Inflammatory macrophage (primary cell): Measurements from ENCODE around the gene DIS3L2.
"Not testable (repeated sequence)": the region's sequence is repeated elsewhere in the genome, so short reads cannot be mapped to it uniquely, and the experiment has no call there.

Experiments used
- DNase-seq, 2 donors: peaks; one replicate each; pipeline ENCODE4 v3.0.0-alpha.2; 2020 to 2022

The DIS3L2 gene

GRCh38 chr2:232018181-232018580 lies 56.7 kb downstream of the DIS3L2 start:
- DNase-seq: no peak

- DNase-seq: no peak
These were observed 61.2 kb downstream of the DIS3L2 start for GRCh38 chr2:232022718-232023117.

DNA sequence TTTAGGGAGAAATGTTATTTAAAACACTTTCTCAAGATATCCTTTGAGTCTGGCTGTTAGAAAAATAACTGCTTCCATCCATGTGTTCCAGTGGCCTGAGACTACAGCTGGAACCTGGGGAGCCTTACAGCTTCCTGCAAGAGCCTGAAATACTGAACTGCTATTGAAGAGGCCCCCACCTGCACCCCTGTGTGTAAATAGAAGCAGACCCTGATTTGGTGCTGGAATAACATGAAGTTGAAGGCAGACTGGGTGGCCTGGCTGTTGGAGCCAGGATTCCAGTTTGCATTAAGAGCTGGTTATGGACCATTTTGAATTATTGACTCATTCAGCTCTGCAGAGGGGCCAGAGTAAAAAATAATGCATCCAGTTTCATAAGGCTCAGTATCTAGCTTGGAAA lies 61.9 kb downstream of the DIS3L2 start:
- DNase-seq: no peak

GRCh38 chr2:232024457-232024856 lies 62.9 kb downstream of the DIS3L2 start:
- no peak for DNase-seq

DNA sequence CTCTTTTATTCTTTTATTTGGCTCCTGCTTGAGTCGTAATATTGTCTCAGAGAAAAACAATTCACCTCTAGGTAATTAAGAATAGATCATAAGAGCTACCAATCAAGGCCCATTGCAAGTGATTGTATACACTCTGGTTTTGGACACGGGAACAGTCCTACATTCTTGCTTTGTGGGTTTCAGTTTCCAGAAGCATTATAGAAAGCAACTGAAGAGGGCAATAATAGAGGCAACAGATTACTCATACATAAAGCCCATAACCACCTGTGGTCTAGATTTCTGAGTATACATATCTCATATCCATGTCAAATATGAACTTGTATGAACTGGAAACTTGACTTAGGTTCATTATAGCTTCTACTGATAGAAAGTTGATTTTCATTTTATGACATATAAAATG lies 65.4 kb downstream of the DIS3L2 start:
- DNase-seq: no peak

DNA sequence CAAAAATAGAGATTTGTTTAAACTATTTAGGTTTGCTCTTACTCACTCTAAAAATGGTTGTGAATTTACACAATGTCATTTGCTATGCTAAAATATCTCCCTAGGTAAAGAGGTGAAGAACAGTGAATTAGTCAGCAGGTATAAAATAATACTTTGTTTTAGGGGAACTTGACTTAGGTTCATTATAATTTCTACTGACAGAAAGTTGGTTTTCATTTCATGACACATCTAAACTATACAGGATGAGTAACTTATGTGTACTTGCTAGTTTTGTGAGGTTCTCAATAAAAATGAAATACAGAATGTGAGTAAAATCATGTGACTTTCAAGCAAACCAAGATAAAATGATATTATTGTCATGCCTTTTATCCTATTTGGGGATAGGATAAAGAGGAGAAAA lies 66.0 kb downstream of the DIS3L2 start:
- DNase-seq: no peak

DNA sequence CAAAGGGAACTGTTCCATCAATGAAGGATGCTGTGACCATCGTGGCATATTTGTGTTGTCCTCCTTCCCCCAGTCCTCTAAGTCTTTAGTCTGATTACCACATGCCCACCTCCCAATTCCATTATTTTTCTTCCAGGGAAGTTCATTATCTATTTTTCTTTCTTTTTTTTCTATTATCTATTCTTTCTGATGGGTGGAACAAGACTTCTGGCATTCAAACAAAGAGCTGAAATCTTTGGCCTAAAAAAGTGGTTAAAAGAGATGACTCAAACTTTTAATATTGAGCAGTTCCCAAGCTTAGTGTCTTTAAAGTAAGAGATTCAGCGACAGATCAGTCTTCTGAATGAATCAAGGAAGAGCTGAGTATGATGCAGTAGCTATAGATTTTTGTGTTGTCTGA lies 66.6 kb downstream of the DIS3L2 start:
- DNase-seq: no peak

GRCh38 chr2:232028631-232029030 lies 67.1 kb downstream of the DIS3L2 start:
- no peak for DNase-seq

GRCh38 chr2:232029346-232029745 lies 67.8 kb downstream of the DIS3L2 start:
- DNase-seq: no peak

DNA sequence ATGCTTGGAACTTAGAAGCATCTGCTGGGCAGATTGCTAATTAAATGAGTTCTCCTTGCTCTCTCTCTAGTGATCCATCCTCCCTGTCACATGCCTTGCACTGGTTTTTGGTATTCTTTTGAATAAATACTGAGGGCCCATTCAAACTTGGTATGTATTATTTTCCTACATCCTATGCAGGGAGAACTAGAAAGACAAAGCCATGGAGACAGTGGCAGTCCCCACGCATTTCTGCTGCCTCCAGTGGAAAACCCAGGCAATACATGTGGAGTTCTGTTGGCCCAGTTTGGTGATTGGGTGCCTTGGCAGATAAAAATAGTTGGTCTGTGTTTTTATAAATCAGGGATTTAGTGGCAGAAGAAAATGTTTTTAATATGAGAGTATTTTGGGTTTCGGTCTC lies 68.7 kb downstream of the DIS3L2 start:
- DNase-seq: no peak

DNA sequence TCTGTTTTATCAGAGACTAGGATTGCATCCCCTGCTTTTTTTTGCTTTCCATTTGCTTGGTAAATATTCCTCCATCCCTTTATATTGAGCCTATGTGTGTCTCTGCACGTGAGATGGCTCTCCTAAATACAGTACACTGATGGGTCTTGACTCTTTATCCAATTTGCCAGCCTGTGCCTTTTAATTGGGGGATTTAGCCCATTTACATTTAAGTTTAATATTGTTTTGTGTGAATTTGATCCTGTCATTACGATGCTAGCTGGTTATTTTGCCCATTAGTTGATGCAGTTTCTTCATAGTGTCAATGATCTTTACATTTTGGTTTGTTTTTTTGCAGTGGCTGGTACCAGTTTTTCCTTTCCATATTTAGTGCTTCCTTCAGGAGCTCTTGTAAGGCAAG lies 73.8 kb downstream of the DIS3L2 start:
- DNase-seq: not testable (repeated sequence)

DNA sequence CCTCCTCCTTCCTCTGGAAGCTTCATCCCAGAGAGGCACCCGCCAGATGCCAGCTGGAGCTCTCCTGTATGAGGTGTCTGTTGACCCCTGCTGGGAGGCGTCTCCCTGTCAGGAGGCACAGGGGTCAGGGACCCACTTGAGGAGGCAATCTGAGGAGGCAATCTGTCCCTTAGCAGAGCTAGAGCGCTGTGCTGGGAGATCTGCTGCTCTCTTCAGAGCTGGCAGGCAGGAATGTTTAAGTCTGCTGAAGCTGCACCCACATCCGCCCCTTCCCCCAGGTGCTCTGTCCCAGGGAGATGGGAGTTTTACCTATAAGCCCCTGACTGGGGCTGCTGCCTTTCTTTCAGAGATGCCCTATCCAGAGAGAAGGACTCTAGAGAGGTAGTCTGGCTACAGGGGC lies 75.4 kb downstream of the DIS3L2 start:
- not testable (repeated sequence) for DNase-seq

GRCh38 chr2:232038251-232038880 lies 76.9 kb downstream of the DIS3L2 start:
- DNase-seq: no peak

GRCh38 chr2:232038881-232039485 lies 77.5 kb downstream of the DIS3L2 start:
- DNase-seq: no peak

DNA sequence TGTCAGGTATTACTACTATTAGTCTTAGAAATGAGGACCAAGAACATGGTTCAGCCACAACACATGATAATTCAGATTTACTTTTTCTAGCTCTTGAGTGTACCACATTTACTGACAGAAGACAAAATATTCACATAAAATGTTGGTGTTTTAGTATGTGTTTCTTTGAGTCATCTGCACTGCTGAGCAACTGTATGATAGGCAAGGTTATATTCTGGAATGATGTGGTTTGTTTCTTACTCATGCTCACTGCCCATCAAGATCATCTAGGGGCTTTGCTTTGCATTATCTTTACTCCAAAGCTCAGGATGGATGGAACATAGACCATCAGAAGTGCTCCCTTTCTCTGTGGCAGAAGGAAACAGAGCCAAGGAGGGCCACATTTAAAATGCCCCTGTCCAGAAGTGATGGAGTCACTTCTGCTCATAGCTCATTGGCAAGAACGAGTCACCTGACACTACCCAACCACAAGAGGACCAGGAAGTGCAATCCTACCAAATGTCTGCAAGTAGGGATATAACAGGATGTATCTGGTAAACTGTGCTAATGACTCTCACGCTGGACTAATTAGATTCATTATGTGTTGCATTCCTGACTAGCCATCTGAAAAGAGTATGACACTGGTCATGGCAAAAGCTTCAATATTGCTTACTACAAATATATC lies 81.5 kb downstream of the DIS3L2 start:
- no peak for DNase-seq

GRCh38 chr2:232043966-232044365 lies 82.5 kb downstream of the DIS3L2 start:
- no peak for DNase-seq

DNA sequence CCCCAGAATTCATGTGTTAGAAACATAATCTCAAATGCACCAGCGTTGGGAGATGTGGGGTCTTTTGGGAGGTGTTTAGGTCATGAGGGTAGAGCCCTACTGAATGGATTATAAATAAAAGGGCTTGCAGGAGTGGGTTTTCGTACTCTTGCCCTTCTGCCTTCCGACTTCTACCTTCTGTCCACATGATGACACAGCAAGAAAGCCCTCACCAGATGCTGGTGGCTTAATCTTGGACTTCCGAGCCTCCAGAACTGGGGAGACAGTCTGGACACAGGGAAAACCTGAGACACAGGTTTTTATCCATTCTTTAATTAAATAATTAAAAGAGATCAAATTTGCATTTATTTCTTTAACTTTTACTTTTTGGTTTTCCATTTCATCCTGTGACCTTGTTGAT lies 87.8 kb downstream of the DIS3L2 start:
- no peak for DNase-seq

DNA sequence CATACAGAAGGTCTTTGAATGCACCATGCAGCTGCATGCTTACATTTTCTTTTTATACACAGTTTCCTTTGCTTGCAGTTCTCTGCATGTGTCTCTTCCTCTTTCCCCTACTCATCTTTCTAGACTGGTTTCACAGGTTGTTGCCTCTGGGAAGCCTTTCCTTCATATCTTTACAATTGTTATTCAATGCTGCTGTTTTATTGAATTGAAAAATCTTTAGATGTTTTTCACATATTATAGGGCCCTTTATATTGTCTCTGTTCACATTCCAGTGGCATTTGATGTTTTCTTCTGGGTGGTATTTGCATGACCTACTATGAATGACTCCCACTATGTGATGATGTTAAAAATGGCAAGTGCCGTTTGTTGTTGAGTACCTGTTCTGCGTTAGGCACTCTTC lies 91.1 kb downstream of the DIS3L2 start:
- no peak for DNase-seq

GRCh38 chr2:232053777-232054176 lies 92.3 kb downstream of the DIS3L2 start:
- no peak for DNase-seq

DNA sequence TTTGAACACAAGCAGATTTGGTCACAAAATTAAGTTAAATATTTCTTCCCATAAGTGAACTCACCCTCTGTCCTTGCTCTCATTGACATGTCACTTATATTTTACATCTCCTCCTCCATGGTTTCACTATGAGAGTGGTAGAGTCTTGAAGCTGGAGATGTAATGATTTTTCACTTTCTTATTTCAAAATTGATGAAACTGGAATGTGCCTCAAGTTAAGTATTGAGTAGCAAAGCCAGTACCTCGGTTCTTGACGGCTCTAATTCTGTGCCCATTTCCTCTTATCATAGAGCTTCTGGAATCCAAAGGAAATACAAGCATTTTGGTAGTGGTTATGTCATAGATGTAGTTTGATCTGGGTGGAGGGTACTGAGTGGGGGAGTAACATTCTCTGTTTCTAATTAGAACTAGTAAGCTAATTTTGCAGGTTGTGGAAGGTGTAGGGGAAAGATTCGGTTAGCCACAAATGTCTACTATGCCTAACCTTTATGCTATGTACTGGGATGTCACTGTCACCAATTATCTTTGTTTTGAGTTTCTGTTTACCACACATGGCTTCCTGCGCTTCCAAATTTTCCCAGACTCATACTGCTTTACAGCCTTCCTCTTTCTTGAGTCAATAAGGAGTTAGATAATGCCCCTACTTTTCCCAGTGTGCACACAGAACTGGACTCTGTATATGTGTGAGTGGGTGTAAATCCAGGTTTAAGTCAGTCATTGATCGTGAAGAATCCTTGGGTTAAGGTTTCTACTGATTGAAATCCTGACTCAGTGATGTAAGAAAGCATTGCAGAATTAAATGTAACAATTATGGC lies 96.8 kb downstream of the DIS3L2 start:
- no peak for DNase-seq

DNA sequence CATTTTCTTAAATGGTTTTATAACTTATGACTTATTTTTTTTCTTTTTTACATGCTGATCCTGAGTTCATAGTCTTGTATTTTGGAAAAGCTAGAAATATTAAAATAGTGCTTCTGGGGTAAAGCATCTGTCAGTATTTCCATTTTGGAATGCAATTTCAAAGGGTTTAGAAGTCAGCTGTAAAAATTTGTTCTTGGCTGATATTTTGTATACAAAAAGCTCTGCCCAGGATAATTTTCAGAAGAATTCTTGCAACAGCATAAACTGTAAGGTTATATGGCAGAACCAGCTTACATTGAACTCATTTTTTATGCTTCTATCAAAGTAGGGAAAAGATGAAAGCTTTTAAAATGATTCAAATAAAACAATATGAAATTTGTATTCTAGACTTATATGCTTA lies 97.4 kb downstream of the DIS3L2 start:
- DNase-seq: no peak

- DNase-seq: no peak
These were observed 99.8 kb downstream of the DIS3L2 start for GRCh38 chr2:232061265-232061664.

- DNase-seq: no peak
These were observed 111.5 kb downstream of the DIS3L2 start for GRCh38 chr2:232073026-232073425.

DNA sequence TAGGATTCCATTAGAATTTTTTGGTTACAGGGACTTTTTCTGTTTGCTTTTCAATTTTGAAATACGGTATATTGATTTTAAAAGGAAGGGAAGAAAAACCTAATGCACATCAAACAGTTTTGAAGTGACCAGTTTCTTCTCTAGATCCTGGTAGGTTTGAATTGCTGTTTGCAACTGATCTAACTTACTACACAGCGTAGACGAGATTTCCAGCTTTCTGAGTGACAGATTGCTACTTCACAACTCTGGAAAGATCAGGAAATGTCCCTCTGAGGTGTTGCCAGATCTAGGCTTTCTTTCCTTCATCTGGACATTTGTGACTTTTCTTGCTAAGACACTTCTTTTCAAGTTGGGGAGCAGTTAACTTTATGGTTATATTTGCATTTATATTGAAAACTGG lies 112.2 kb downstream of the DIS3L2 start:
- DNase-seq: no peak
